Liver (tissue), 10 donors: ENCODE data around the gene ARR3. TPM values are rescaled to one million over a fixed set of nuclear protein-coding genes. Genes with fewer than 3 reads are reported as not detected.

Experiments
- DNase-seq: peaks from one replicate; pipeline ENCODE4 v3.0.0-alpha.2; 2017; ENCODE audit warnings: low spot score
- H3K27ac ChIP-seq, 2 donors: one replicate each; pipeline ENCODE4 v1.7.0; 2013; ENCODE audit warnings: inconsistent platforms in 2 of 2, low read length in 2 of 2, control low read depth in 1 of 2, low read depth in 1 of 2, mild to moderate bottlenecking in 1 of 2
- H3K27me3 ChIP-seq, 4 donors: one replicate each; pipeline versions ENCODE4 v1.6.1 to v1.7.0; 2013; ENCODE audit warnings: low read length in 3 of 4, inconsistent platforms in 1 of 4, mild to moderate bottlenecking in 1 of 4, moderate library complexity in 1 of 4; ENCODE audit not compliant: control insufficient read depth in 4 of 4, insufficient read depth in 4 of 4
- H3K36me3 ChIP-seq, 4 donors: one replicate each; pipeline versions ENCODE4 v1.6.1 to v1.7.0; 2013; ENCODE audit warnings: low read length in 3 of 4, mild to moderate bottlenecking in 3 of 4, low read depth in 1 of 4, moderate library complexity in 1 of 4; ENCODE audit not compliant: control insufficient read depth in 4 of 4, insufficient read depth in 3 of 4
- H3K4me1 ChIP-seq, 4 donors: one replicate each; pipeline versions ENCODE4 v1.6.1 to v1.7.0; 2013; ENCODE audit warnings: low read length in 3 of 4, mild to moderate bottlenecking in 3 of 4, moderate library complexity in 1 of 4; ENCODE audit not compliant: control insufficient read depth in 4 of 4, insufficient read depth in 4 of 4
- H3K4me3 ChIP-seq, 3 donors: one replicate each; pipeline versions ENCODE4 v1.6.1 to v1.7.0; 2013; ENCODE audit warnings: low read length in 3 of 3, control low read depth in 1 of 3, low read depth in 1 of 3, mild to moderate bottlenecking in 1 of 3
- H3K9ac ChIP-seq, 2 donors: one replicate each; pipeline ENCODE4 v1.7.0; 2013; ENCODE audit warnings: low read length in 2 of 2, mild to moderate bottlenecking in 2 of 2, moderate library complexity in 2 of 2, control low read depth in 1 of 2, low read depth in 1 of 2
- H3K9me3 ChIP-seq, 4 donors: one replicate each; pipeline versions ENCODE4 v1.6.1 to v1.7.0; 2013; ENCODE audit warnings: low read length in 3 of 4; ENCODE audit not compliant: control insufficient read depth in 4 of 4
- EGR1 ChIP-seq, 2 donors: IDR thresholded peaks; 2 replicates each; pipeline ENCODE4 v1.6.1; 2016 to 2018; ENCODE audit warnings: antibody characterized with exemption in 2 of 2, low read depth in 2 of 2
- FOXA1 ChIP-seq: IDR thresholded peaks from 2 replicates; pipeline ENCODE4 v1.6.1; 2016; ENCODE audit warnings: antibody characterized with exemption
- FOXA2 ChIP-seq: IDR thresholded peaks from 2 replicates; pipeline ENCODE4 v1.6.1; 2016; ENCODE audit warnings: antibody characterized with exemption
- GABPA ChIP-seq, 2 donors: IDR thresholded peaks in 1 of 2; conservative IDR thresholded peaks in 1 of 2; 2 replicates each; pipeline ENCODE4 v1.6.1; 2016; ENCODE audit warnings: antibody characterized with exemption in 2 of 2, mild to moderate bottlenecking in 1 of 2, moderate library complexity in 1 of 2
- HNF4A ChIP-seq, 2 donors: conservative IDR thresholded peaks; 2 replicates each; pipeline ENCODE4 v1.6.1; 2016; ENCODE audit warnings: antibody characterized with exemption in 2 of 2, mild to moderate bottlenecking in 2 of 2
- HNF4G ChIP-seq: IDR thresholded peaks from 2 replicates; pipeline ENCODE4 v1.6.1; 2016; ENCODE audit warnings: antibody characterized with exemption
- JUND ChIP-seq, 2 donors: IDR thresholded peaks; 2 replicates each; pipeline ENCODE4 v1.6.1; 2016; ENCODE audit warnings: antibody characterized with exemption in 2 of 2
- RAD21 ChIP-seq, 2 donors: IDR thresholded peaks; 2 replicates each; pipeline ENCODE4 v1.6.1; 2016; ENCODE audit warnings: antibody characterized with exemption in 2 of 2, mild to moderate bottlenecking in 2 of 2
- RXRA ChIP-seq, 2 donors: IDR thresholded peaks; 2 replicates each; pipeline ENCODE4 v1.6.1; 2017 to 2018; ENCODE audit warnings: antibody characterized with exemption in 2 of 2, mild to moderate bottlenecking in 1 of 2
- SP1 ChIP-seq: IDR thresholded peaks from 2 replicates; pipeline ENCODE4 v1.6.1; 2018; ENCODE audit warnings: antibody characterized with exemption, mild to moderate bottlenecking
- TAF1 ChIP-seq: conservative IDR thresholded peaks from 2 replicates; pipeline ENCODE4 v1.6.1; 2016; ENCODE audit warnings: antibody characterized with exemption, mild to moderate bottlenecking
- YY1 ChIP-seq: IDR thresholded peaks from 2 replicates; pipeline ENCODE4 v1.6.1; 2016; ENCODE audit warnings: antibody characterized with exemption, mild to moderate bottlenecking
- WGBS: extraction: QIAGEN DNeasy Blood & Tissue Kit; methylation state at CpG from one replicate; pipeline ENCODE4 v1.1.7; 2013; 5-methylcytosine and 5-hydroxymethylcytosine counted together
- polyA plus RNA-seq, 2 donors: library from polyadenylated mRNA; stranded (reverse) in 1 of 2; unstranded in 1 of 2; fragments of 200-250 nt in 1 of 2; fragments of >200 nt in 1 of 2; fragmentation: Nextera tagmentation in 1 of 2; extraction: Ambion mirVana in 1 of 2; gene quantifications; one replicate each; pipeline versions ENCODE4 v1.2.1 to v1.2.3, GENCODE V29; 2013 to 2015
- small RNA-seq: library from RNA; depleted of rRNA; stranded (forward); fragments of <200 nt; gene quantifications from one replicate; pipeline ENCODE3, GENCODE V24; 2014
- total RNA-seq, 2 donors: library from RNA; depleted of rRNA; stranded (reverse); fragments of >200 nt; gene quantifications; one replicate each; pipeline ENCODE4 v1.2.3, GENCODE V29; 2014
- TF ChIP-seq, protein P1 (sequence below): IDR thresholded peaks from 2 replicates; pipeline ENCODE4 v1.6.1; 2016; ENCODE audit warnings: antibody characterized with exemption
- TF ChIP-seq, protein P2 (sequence below): IDR thresholded peaks from 2 replicates; pipeline ENCODE4 v1.6.1; 2016; ENCODE audit warnings: antibody characterized with exemption, mild to moderate bottlenecking
- TF ChIP-seq, protein P3 (sequence below): fragments of 150-350 bp; IDR thresholded peaks from 2 replicates; pipeline ENCODE4 v1.5.1; 2017; ENCODE audit warnings: improper control_type of control experiment, low read depth, low read length; ENCODE audit not compliant: missing input control
- TF ChIP-seq, protein P4 (sequence below): IDR thresholded peaks from 2 replicates; pipeline ENCODE4 v1.6.1; 2016; ENCODE audit warnings: antibody characterized with exemption
- donor health status: healthy.
- donor health status: healthy.
- donor health status: healthy.
- donor health status: healthy.
- donor health status: healthy.

Gene ARR3
- total and polyA plus RNA-seq, 4 donors: not detected

- H3K27me3 ChIP-seq: no peaks in the 10 kb centered on the region
- no peak for DNase-seq
- no peak overlapping the region for H3K27ac ChIP-seq
- WGBS: 97% methylated on average over 1 of the region's 1 CpG
- TF ChIP-seq RXRA (IDR thresholded peaks at IDR 0.05) (no peak), FOXA2 (no peak), HNF4G (no peak), RAD21 (IDR thresholded peaks at IDR 0.05) (no peak), EGR1 (IDR thresholded peaks at IDR 0.05; ENCODE audit: low read depth in 2 of 2) (no peak), GABPA (IDR thresholded peaks at IDR 0.05 in 1 of 2, conservative IDR thresholded peaks at IDR 0.05 in 1 of 2) (no peak), HNF4A (conservative IDR thresholded peaks at IDR 0.05) (no peak), SP1 (no peak), YY1 (no peak), FOXA1 (no peak), TAF1 (no peak), JUND (IDR thresholded peaks at IDR 0.05) (no peak)
- TF ChIP-seq, protein P1, sequence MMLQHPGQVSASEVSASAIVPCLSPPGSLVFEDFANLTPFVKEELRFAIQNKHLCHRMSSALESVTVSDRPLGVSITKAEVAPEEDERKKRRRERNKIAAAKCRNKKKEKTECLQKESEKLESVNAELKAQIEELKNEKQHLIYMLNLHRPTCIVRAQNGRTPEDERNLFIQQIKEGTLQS: no peak
- TF ChIP-seq, protein P2, sequence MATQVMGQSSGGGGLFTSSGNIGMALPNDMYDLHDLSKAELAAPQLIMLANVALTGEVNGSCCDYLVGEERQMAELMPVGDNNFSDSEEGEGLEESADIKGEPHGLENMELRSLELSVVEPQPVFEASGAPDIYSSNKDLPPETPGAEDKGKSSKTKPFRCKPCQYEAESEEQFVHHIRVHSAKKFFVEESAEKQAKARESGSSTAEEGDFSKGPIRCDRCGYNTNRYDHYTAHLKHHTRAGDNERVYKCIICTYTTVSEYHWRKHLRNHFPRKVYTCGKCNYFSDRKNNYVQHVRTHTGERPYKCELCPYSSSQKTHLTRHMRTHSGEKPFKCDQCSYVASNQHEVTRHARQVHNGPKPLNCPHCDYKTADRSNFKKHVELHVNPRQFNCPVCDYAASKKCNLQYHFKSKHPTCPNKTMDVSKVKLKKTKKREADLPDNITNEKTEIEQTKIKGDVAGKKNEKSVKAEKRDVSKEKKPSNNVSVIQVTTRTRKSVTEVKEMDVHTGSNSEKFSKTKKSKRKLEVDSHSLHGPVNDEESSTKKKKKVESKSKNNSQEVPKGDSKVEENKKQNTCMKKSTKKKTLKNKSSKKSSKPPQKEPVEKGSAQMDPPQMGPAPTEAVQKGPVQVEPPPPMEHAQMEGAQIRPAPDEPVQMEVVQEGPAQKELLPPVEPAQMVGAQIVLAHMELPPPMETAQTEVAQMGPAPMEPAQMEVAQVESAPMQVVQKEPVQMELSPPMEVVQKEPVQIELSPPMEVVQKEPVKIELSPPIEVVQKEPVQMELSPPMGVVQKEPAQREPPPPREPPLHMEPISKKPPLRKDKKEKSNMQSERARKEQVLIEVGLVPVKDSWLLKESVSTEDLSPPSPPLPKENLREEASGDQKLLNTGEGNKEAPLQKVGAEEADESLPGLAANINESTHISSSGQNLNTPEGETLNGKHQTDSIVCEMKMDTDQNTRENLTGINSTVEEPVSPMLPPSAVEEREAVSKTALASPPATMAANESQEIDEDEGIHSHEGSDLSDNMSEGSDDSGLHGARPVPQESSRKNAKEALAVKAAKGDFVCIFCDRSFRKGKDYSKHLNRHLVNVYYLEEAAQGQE: no peak
- TF ChIP-seq, protein P3, sequence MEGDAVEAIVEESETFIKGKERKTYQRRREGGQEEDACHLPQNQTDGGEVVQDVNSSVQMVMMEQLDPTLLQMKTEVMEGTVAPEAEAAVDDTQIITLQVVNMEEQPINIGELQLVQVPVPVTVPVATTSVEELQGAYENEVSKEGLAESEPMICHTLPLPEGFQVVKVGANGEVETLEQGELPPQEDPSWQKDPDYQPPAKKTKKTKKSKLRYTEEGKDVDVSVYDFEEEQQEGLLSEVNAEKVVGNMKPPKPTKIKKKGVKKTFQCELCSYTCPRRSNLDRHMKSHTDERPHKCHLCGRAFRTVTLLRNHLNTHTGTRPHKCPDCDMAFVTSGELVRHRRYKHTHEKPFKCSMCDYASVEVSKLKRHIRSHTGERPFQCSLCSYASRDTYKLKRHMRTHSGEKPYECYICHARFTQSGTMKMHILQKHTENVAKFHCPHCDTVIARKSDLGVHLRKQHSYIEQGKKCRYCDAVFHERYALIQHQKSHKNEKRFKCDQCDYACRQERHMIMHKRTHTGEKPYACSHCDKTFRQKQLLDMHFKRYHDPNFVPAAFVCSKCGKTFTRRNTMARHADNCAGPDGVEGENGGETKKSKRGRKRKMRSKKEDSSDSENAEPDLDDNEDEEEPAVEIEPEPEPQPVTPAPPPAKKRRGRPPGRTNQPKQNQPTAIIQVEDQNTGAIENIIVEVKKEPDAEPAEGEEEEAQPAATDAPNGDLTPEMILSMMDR: no peak
- TF ChIP-seq, protein P4, sequence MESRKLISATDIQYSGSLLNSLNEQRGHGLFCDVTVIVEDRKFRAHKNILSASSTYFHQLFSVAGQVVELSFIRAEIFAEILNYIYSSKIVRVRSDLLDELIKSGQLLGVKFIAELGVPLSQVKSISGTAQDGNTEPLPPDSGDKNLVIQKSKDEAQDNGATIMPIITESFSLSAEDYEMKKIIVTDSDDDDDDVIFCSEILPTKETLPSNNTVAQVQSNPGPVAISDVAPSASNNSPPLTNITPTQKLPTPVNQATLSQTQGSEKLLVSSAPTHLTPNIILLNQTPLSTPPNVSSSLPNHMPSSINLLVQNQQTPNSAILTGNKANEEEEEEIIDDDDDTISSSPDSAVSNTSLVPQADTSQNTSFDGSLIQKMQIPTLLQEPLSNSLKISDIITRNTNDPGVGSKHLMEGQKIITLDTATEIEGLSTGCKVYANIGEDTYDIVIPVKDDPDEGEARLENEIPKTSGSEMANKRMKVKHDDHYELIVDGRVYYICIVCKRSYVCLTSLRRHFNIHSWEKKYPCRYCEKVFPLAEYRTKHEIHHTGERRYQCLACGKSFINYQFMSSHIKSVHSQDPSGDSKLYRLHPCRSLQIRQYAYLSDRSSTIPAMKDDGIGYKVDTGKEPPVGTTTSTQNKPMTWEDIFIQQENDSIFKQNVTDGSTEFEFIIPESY: no peak
- no peak overlapping the region for H3K4me3 ChIP-seq
- H3K9me3 ChIP-seq: no peaks in the 10 kb centered on the region
- no peak overlapping the region for H3K9ac ChIP-seq
- H3K4me1 ChIP-seq: no peaks in the 10 kb centered on the region
- H3K36me3 ChIP-seq: no peaks in the 10 kb centered on the region
Observed at GRCh38 chrX:70331161-70331560, 63.0 kb downstream of the ARR3 start.

Small RNA genes lying within 50 kb of the gene (small RNA-seq; reads per million reads assigned to genes)
- 0.09 reads per million for gene RNA5SP507

Other genes starting within 250 kb of the ARR3 start
- not detected for gene AWAT2, start 218.4 kb upstream of the ARR3 start, total RNA-seq
- gene AWAT2, start 218.4 kb upstream of the ARR3 start, polyA plus RNA-seq: not detected
- gene OTUD6A, start 205.9 kb upstream of the ARR3 start, total RNA-seq: not detected
- not detected for gene OTUD6A, start 205.9 kb upstream of the ARR3 start, polyA plus RNA-seq
- gene IGBP1, start 134.9 kb upstream of the ARR3 start, total RNA-seq: 10 to 100 TPM; 11.8 to 18.1 TPM
- gene IGBP1, start 134.9 kb upstream of the ARR3 start, polyA plus RNA-seq: 10 to 100 TPM in 1 of 2 donors, 1 to 10 TPM in 1; 7.8 to 11.3 TPM
- not detected for gene DGAT2L6, start 90.9 kb upstream of the ARR3 start, total RNA-seq
- not detected for gene DGAT2L6, start 90.9 kb upstream of the ARR3 start, polyA plus RNA-seq
- not detected for gene AWAT1, start 33.7 kb upstream of the ARR3 start, total RNA-seq
- not detected for gene AWAT1, start 33.7 kb upstream of the ARR3 start, polyA plus RNA-seq
- under 1 TPM; 0.08 to 0.28 TPM for gene P2RY4, start 8.1 kb upstream of the ARR3 start, total RNA-seq
- not detected for gene P2RY4, start 8.1 kb upstream of the ARR3 start, polyA plus RNA-seq
- gene RAB41, start 13.8 kb downstream of the ARR3 start, total RNA-seq: not detected
- not detected for gene RAB41, start 13.8 kb downstream of the ARR3 start, polyA plus RNA-seq
- gene PDZD11, start 21.6 kb downstream of the ARR3 start, total RNA-seq: 10 to 100 TPM in 1 of 2 donors, 1 to 10 TPM in 1; 8.5 to 13.3 TPM
- 10 to 100 TPM; 18.4 to 25.9 TPM for gene PDZD11, start 21.6 kb downstream of the ARR3 start, polyA plus RNA-seq
- 10 to 100 TPM in 1 of 2 donors, under 1 TPM in 1; under 0.01 to 17.3 TPM for gene KIF4A, start 21.8 kb downstream of the ARR3 start, total RNA-seq
- gene KIF4A, start 21.8 kb downstream of the ARR3 start, polyA plus RNA-seq: under 1 TPM; 0.07 to 0.92 TPM
- not detected for gene GDPD2, start 155.0 kb downstream of the ARR3 start, total RNA-seq
- gene GDPD2, start 155.0 kb downstream of the ARR3 start, polyA plus RNA-seq: not detected
- 1 to 10 TPM; 2.8 to 6.5 TPM for gene DLG3, start 176.5 kb downstream of the ARR3 start, total RNA-seq
- gene DLG3, start 176.5 kb downstream of the ARR3 start, polyA plus RNA-seq: under 1 TPM; 0.57 to 0.65 TPM